H54 (cell line): ENCODE data around the gene ADAMTS18.

Experiments
- DNase-seq: peaks from one replicate; pipeline ENCODE4 v3.0.0; 2011; ENCODE audit warnings: low spot score, mixed read lengths; ENCODE audit not compliant: insufficient read length
- FAIRE-seq: peaks from 3 replicates; lab custom pipeline; 2011; peaks lifted over from hg19 to GRCh38; lab: Jason Lieb, UNC
- POLR2A ChIP-seq: IDR thresholded peaks from 2 replicates; pipeline ENCODE4 v1.6.1; 2011; ENCODE audit warnings: low read depth, mild to moderate bottlenecking, low read length

Gene ADAMTS18

DNA sequence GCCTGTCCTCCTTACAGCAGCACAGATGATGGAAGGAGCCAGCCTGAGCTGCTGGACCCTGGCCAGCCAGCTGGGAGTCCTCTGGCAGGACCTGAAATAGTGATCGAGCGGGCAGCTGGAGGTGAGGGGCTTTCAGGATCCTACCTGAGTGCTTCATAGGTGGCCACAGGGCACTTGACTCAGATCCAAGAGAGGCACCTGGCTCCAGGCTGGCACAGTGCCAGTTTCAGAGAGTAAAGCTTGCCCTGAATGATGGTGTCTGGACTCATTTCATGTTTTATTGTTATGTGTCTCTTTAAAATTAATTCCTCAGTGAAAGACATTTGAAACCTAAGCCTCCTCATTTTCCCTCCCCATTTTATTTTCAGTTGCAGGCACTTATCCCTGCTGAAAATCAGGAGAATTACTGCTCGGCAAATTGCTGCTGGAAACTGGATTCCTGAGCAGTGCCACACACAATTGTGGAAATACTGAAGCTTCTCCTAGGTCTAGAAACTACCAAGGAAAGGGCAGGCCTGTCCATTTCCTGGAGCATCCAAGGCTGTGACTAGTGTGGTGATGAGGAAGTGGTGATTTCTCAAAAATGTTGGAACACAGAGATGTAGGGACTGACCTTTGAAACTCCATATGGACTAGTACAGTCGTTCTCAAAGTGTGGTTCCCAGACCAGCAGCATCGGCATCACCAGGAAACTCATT lies 16.1 kb upstream of the ADAMTS18 start:
- DNase-seq (no peak), FAIRE-seq (no peak)
- no peak for TF ChIP-seq POLR2A

DNA sequence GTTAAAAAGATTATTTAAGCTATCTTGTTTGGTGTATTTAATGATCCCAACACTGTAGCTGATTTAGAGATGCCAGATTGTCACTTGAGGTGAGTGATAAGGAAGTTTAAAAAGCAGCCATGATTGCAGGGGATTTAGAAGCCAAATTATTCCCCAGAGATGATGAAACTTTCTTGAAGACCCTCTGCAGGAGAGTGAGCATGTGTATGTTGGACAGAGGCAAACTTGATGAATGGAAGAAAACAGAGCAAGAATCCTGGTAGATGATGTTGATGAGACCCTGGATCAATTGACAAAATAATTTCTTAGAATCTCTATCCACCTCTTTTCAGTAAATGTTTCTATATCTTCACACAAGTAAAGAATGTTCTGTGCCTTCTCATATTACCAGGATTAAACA lies 14.4 kb upstream of the ADAMTS18 start:
- DNase-seq, result no peak
- FAIRE-seq, result no peak

DNA sequence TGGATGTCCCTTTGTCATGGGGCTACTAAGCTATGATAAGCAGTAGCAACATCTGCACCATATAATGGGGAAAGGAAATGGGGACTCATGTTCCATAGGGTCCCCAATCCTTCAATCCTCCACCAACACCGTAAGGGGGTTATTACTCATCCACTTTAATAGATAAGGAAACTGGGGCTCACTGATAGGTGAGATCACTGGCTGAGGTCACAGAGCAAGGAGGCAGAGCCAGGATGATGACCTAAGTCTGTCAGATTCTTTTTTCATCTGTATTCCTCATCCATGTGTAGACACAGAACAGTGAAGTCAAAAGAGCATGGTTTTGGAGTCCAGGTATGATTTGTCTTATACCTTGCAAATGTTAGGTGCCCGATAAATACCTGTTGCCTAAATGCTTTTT lies 10.5 kb upstream of the ADAMTS18 start:
- FAIRE-seq (no peak), DNase-seq (no peak)
- TF ChIP-seq POLR2A, result no peak

More for the DNA sequence above, 14.4 kb upstream of the ADAMTS18 start:
- no peak for TF ChIP-seq POLR2A

DNA sequence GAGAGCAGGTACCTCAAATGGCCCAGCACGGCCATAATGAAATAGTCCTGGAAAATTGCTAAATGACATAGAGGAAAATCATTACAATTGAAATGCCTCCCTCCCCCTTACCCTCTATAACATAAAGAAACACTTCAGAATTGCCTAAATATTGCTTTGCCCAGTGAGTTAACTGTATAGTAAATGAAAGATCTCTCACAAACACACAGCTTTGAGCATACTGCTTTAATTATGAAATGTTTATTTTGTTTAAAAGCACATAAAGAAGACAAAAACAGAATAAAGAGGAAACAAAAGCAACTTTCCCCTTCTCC lies 9.3 kb upstream of the ADAMTS18 start:
- DNase-seq (no peak), FAIRE-seq (no peak)
- no peak for TF ChIP-seq POLR2A

DNA sequence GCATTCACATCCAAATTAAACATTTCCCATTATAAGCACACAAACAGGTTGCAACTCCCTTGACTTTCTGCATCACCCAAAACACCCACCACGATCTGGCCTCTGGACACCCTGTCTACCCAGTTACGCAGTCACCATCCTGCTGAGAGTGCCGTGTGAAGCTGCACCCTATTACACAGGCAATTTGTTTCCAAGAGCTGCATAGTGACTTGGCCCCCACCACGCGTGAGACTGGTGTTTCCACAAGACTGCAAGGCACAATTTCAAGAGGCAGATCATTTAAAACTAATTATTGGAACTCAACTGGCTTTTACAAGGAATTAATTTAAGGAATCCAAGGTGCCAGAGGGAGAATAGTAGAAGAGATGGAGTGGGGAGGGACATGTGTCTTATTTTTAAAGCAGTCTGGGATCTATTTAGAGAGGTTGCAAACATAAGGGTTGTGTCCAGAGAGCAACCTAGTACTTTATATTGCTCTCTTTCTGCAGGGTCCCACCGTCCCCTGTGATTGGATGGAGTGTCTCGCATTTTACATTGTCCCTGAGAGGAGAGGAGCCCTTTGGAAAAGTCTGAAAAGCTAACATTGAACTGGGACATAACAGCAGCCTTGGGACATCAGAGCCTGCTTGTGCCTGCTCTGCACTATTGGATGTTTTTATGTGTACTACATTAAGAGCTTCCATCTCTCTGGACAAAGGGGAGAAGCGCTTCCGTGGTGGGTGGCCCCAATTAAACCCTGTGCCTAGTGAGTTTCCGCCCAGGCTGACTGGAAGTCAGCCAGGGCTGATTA lies 8.7 kb upstream of the ADAMTS18 start:
- DNase-seq (no peak), FAIRE-seq (no peak)
- no peak for TF ChIP-seq POLR2A

DNA sequence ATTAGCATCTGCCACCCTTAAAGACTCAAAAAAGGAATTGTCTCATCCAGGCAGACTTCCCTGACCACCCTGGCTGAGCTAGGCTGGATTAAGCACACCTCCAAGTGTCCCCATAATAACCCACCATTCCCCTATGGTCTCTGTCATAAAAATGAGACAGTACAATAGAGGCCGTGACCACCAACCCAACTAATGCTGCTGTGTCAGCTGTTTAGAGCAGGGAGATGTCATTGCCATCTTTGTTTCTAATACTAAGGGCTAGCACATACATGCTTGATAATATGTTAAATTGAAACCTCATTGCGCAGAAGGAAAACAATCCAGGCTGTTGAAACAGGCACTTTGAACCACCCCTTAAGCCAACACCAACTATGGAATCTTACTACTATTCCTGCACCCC lies 7.2 kb upstream of the ADAMTS18 start:
- TF ChIP-seq POLR2A, result no peak
- no peak for DNase-seq
- FAIRE-seq, result no peak

DNA sequence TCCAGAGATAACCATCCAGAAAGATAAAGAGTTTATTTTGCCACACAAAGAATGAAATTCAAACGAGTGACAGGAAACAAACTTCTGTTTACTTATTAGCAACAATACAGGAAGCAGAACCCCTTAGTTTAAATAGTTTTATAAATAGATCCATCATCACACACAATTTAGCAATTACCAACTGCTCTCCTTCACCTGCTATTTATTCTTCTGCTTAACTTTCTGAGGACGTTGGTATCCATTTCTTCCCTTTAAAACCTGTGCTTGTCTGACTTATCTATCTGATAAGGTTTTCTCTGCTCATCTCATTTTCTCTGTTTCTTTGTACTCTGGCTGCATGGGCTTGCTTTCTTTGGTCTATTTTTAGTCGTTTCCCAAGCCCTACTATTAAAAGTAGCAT lies 4.3 kb upstream of the ADAMTS18 start:
- FAIRE-seq, result no peak
- DNase-seq, result no peak

DNA sequence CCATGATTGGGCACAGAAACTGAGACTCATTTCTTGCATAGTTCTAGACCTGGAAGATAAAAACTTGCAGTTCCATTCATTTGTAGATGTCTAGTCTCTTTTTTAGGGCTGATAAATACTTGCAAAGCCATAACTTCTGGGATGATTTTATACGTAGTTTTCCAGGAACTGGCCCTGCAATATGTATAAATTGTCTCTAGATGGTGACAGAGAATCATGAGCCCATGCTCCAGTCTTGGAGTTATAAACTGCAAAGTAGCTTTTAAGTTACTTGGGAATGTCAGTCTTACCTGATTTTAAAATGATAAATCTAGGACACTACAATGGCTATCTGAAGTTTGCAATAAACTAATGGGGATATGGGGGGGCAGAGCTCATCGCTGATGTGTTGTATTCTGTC lies 3.0 kb upstream of the ADAMTS18 start:
- no peak for FAIRE-seq
- no peak for TF ChIP-seq POLR2A
- no peak for DNase-seq

More for the DNA sequence above, 4.3 kb upstream of the ADAMTS18 start:
- no peak for TF ChIP-seq POLR2A

DNA sequence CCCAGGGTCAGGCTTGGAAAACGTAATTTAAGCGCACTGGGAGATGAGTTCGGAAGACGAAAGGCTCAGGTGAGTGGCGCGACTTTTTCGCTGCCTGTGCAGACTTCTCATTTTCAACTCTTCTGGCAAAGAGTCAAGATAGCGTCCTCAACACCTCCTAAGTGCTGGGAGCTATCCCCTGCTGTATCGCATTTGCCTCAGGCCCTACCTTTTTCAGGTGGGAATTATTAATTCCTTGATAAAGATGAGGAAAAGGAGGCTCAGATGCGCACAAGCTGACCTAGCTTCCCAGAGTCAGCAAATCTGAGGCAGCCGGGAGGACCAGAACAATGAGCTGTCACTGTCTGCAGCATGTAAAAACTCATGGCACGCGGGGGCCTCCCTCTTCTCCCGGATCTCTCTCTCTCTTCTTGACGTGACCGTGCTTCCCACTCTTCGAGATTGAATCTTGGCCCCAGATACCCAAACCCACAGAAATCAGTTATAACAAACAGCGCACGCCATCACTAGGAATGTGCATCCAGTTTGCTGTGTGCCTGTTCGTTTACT lies 512 bp upstream of the ADAMTS18 start:
- DNase-seq (no peak), FAIRE-seq (no peak)
- TF ChIP-seq POLR2A, result no peak

DNA sequence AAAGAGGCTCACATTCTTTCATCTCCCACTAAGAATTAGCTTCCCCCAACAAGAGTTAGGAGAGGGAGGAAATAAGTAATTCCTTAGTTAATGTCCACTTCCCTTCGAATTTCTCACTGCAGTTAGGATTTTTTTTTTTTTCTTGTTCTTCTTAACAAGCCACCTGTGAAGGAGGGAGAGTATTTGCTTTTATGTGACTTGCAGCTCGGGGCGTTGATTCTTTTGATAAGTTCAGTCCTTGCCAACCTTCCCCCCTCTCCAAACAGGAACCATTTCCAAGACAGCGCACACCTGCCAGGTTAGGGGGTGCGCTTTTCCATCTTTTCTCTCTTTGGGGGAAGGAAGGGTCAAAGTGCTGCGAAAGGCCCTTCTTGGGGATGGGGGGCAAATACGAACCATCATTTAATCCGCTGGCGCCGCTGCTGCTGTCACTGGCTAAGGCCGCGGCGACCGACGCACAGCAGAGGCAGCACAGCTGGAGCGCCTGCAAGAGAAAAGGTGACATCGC lies 758 bp downstream of the ADAMTS18 start:
- DNase-seq (no peak), FAIRE-seq (no peak)
- TF ChIP-seq POLR2A, result no peak

- no peak for FAIRE-seq
- no peak for DNase-seq
- TF ChIP-seq POLR2A, result no peak
These were observed 1.7 kb downstream of the ADAMTS18 start for GRCh38 chr16:77433146-77433545.

DNA sequence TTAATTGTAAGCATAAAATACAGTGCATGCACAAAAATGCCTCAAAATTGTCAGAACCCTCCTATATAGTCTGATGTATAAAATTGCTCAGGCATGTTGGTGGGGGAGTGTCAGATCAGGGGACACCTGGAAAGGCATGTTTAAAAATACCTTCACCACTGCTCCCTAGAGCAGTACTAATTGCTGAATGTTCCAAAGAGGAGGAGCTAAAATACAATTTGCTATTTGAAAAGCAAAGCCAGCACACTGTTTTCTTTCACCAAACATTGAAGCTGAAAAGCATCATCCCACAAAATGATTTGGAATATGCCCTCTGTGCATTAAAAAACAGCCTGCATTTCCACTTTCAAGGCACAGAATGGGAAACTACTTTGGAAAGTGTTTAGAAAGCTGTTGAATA lies 2.6 kb downstream of the ADAMTS18 start:
- TF ChIP-seq POLR2A, result no peak
- no peak for DNase-seq
- FAIRE-seq, result no peak

DNA sequence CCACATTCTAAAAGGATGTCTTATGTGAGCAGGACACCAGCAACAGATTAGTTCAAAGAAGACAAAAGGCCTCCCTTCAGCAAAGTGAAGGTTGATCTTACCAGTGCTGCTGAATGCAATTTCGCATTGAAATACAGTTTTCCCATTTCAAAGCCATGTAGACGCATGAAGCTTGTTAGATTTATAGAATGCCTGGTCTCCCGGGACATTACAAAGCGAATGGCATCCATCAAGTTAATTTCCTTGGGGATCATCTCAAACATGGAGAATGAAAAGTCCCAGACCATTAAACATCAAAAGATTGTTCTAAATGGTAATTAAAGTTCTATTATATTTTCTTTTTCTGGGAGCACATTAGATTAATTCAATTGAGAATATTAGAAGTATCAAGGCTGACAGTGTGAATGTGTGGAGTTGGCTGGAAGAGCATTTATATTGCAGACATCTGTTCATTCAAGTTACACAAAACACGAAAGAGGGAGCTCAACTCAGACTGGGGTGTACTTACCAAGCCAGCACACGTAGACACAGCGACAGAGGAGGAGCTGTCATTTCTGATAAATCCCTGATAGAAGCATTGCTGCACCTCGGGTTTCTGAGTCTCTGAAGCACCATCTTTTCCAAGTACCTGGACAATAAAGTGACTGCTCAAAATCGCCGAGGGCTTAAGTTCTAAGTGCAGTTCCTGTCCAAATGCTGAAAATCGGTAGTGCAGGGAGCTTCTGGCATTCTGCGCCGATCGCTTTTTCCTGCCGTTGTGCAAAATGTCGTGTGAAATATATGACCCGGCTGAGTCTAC lies 3.8 kb downstream of the ADAMTS18 start:
- DNase-seq (no peak), FAIRE-seq (no peak)
- no peak for TF ChIP-seq POLR2A

DNA sequence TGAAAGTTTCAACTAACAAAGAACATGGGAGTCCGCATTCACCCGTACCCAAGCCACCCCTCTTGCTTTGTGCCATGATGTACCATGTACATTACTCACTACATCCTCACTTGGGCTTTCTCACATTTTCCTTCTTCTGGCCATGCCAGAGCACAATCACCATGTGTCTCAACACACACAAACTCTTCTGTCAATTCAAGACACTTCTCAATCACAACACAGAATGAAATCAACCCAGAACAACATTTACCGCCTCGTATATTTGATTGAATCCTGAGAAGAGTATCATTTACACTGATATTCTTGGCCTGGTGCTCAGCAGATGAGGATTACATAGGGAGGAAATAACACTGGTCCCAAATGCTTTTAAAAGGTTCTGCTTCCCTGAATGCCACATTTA lies 4.5 kb downstream of the ADAMTS18 start:
- TF ChIP-seq POLR2A, result no peak
- FAIRE-seq (no peak), DNase-seq (no peak)
